ENCODE results near the gene TCF12.
"Not testable (repeated sequence)": the region's sequence is repeated elsewhere in the genome, so short reads cannot be mapped to it uniquely, and the experiment has no call there.

The TCF12 gene

DNA sequence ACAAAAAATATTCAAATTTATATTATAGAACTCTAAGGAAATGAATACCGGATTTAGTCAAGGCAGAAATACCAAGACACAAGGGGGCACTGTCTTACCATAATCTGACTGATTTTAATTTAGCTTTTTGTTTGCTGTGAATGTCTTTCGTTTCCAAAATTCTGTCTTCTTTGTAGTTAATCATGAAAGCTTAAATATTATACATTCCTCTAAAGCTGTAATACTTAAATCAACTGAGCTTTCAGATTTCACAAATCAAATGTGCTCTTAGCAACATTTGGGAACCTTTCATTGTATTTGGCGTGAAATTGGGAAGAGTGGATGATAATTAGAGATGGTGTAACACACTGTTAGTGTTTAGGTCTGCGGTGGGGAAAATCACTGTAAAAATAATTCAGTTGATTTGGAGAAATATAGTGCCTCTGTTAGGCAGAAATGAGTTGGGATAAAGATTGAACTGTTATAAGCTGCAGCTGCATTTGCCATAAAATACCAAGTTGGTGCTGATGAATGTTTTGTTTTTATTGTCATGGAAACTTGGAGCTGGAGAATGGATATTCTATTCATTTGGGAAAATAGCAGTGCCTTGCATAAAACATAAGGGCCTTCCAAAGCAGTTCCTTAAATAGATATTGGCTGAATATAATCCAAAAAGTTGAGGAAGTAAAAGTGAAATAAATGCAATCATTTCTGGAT lies 228.2 kb downstream of the TCF12 start:
- DNase-seq = no peak

GRCh38 chr15:57147621-57148020 lies 229.2 kb downstream of the TCF12 start:
- DNase-seq = no peak

- no peak for DNase-seq
These were observed 229.8 kb downstream of the TCF12 start for GRCh38 chr15:57148262-57148661.

DNA sequence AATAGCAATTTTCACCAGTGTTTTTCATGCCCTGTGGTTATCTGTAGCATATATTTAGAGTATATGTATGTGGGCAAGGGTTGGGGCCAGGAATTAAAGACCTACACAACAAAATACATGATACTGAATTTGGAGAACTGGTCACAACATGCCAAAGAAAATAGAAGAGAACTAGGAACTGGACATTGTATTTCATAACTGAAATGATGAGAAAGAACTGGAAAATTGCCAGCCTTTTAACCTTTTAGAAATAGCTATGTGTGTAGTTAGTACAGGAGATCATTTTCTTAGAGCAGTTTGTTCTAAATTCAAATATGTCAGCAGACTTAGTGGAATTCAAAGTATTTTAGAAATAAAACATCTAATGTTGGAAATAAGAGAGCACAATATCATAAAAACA lies 230.8 kb downstream of the TCF12 start:
- no peak for DNase-seq

DNA sequence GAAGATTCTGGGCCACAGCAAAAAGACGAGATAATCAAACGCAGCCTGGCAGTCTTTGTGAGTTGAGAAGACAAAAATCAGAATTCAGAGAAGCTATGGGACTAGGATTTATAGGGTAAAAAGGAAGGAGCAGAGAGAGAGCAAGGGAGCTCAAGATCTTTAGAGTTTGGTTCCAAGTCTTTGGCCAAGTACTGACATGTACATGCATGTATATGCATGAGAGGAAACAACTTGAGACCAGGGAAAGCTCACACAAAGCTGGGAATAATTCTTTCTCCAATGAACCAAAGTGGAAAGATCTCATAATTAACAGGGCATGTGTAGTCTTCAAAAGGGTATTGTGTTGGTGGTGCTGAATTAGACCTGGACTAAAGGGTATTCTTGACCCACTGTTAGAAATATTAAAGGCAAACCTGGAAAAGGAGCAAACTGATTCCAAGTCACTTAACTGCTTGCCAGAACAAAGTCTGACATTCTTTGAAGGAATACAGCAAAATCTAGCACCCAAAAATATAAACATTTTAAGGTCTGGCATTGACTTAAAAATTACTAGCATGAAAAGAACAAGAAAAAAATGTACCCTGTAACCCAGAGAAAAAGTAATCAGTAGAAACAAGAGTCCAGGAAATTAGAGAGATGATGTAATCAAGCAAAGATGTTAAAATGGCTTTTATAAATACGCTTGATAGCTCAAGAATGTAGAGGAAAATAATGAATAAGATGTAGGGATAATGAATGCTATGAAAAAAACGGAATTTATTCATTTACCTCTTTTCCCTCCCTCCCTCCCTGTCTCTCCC lies 231.8 kb downstream of the TCF12 start:
- DNase-seq = no peak

DNA sequence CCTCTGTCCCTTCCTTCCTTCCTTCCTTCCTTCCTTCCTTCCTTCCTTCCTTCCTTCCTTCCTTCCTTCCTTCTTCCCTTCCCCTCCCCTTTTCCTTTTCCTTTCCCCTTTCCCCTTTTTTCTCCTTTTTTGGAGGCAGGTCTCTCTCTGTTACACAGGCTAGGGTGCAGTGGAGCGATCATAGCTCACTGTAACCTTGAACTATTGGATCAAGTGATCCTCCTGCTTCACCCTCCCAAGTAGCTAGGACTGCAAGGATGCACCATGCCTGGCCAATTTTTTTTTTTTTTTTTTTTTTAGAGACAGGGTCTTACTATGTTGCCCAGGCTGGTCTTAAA lies 232.4 kb downstream of the TCF12 start:
- not testable (repeated sequence) for DNase-seq

DNA sequence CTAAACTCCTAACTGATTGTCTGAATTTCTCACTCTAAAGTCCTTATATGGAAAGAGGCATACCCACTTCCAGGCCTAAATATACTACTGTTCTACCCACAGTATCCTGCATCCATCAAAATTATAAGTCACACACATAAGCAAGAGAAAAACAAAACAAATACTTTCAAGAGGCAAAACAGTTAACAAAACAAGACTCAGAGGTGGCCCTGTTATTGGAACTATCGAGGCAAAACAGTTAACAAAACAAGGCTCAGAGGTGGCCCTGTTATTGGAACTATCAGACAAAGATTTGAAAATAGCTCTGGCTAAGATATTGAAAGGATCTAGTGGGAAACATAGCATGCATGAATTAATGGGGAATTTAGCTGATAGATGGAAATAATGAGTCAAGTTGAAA lies 233.7 kb downstream of the TCF12 start:
- no peak for DNase-seq

DNA sequence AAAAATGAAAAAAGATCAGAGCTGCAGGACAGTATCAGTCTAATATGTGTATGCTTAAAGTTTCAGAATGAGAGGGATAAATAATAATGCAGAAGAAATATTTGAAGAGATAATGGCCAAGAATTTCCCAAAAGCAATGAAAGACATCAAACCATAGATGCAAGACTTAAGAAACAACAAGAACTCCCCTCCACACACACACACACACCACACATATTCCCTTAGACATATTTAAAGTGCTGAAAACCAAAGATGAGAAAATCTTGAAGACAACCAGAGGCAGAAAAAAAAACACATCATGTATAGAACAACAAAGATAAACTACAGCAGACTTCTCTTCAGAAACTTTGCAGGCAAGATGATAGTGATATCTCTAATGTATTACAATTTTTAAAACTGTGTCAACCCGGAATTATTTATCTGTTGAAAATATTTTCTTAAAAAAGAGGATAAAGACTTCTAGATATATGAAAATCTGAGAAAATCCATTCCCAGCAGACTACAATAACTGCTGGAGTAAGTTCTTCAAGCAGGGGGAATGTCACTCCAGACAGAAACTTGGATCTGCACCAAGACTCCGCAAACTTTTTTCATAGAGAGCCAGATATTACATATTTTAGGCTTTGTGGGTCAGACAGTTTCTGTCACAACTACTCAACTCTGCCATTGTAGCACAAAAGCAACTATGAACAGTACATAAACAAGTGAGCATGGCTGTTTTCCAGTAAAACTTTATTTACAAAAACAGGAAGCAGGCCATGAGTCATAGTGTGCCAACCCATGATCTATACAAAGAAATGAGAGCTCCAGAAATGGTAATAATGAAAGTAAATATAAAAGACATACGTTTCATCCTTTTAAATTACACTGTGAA lies 234.5 kb downstream of the TCF12 start:
- no peak for DNase-seq

GRCh38 chr15:57156210-57156884 lies 237.9 kb downstream of the TCF12 start:
- no peak for DNase-seq

GRCh38 chr15:57158589-57158988 lies 240.1 kb downstream of the TCF12 start:
- no peak for DNase-seq

DNA sequence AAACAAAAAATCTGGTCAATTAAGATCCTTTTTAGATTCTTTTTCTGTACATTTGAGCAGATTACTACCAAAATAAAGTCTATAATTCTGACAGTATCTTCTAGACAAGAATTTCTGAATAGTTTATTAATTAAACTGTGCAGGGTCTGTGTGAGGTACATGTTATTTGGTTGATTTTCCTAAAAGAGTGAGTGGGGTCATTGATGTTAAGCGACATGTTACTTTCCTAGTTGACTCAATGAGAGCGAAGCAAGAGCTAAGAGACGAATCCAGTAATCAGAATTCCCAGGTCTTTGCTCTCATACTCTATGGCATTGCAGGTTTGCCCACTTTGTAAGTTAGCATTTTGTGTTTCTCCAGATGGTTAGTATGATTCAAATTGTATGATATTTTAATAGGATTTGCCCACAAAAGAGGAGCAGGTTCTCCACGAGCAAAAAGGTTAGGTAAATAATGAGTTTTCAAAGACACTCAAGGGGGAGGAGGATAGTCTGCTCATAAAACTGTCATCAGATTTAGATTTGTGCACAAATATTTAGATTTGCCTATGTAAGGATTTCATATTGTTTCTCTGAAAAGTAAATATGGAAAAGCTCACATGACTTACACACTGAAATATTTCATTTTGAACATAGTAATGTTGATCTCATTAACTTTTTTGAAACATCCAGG lies 240.7 kb downstream of the TCF12 start:
- DNase-seq = no peak

DNA sequence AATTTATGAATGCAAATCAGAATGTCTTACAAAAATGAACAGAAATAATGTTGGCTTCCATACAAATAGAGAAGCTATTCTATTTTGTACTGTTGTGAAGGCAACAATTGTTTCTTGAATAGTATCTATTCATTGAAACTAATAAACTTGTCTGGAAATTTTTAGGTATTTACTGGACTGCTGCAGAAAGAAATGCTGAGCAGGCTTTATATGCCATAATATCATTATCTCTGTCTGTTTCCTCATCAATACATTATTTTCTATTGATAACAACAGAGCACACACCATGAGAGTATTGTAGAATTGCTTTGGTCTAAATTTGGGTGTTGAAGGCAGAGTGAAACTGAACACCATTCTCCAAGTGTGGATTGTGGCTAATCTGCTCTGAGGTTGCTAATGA lies 241.3 kb downstream of the TCF12 start:
- DNase-seq = no peak

GRCh38 chr15:57160823-57161560 lies 242.5 kb downstream of the TCF12 start:
- no peak for DNase-seq

DNA sequence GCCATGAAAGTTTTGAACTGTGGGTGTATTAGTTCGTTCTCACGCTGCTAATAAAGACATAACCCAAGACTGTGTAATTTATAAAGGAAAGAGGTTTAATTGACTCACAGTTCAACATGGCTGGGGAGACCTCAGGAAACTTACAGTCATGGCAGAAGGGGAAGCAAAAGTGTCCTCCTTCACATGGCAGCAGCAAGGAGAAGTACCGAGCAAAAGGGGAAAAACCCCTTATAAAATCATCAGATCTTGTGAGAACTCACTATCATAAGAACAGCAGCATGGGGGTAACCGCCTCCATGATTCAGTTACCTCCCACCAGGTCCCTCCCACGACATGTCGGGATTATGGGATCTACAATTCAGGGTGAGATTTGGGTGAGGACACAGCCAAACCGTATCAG lies 245.8 kb downstream of the TCF12 start:
- not testable (repeated sequence) for DNase-seq

GRCh38 chr15:57165992-57166391 lies 247.5 kb downstream of the TCF12 start:
- DNase-seq = no peak

DNA sequence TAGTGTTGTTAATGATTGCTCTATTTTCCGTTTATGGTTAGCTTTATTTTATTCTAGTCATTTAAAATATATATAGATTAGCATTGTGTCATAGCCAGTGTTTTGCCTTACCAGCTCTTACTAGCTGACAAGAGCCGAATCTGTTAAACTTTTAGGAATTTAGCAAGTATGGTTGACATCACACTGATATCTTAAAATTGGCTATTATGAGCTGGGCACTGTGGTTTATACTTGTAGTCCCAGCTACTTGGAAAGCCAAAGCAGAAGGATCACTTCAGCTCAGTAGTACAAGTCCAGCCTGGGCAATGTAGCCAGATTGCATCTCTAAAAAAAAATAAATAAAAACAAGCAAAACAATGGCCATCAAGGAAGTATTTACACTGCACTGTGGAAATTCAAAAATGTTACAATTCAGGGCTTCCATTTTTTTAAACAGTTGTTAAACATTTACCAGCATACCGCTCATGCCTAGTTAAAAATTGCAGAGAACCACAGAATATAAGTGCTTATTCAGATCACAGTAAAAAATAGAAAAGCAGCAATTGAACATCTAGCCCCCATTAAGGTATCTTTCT lies 249.5 kb downstream of the TCF12 start:
- no peak for DNase-seq

DNA sequence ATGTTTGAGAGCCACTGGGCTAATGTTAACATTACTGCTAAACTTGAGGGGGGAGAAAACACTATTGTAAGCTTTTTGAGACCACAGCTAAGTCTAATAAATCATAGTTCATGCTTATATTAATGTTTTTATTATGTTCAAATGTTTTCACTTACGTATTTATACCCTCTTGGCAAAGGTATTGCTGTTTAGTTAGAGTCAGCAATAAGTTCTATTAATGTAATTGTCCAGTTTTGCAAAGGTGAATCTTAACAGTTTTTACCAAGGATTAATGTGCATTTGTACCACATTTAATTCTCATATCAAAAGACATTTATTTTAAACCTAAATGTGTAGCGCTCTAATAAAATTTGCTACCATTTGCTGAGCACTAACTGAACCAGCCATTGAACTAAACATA lies 251.2 kb downstream of the TCF12 start:
- no peak for DNase-seq

GRCh38 chr15:57171426-57171825 lies 253.0 kb downstream of the TCF12 start:
- no peak for DNase-seq

DNA sequence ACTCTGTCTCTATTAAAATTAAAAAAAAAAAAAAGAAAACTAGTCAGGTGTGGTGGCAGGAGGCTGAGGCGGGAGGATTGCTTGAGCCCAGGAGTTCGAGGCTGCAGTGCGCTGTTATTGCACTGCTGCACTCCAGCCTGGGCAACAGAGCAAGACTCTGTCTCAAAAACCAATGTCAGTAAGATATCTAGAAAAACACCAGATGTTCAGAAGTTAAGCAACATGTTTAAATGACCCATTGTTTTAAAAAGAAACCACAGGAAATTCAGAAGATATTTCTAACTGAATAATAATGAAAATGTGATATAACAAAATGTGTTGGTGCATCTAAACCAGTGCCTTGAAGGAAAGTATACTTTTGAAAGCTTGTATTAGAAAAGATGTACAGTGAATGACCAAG lies 254.5 kb downstream of the TCF12 start:
- DNase-seq = no peak

DNA sequence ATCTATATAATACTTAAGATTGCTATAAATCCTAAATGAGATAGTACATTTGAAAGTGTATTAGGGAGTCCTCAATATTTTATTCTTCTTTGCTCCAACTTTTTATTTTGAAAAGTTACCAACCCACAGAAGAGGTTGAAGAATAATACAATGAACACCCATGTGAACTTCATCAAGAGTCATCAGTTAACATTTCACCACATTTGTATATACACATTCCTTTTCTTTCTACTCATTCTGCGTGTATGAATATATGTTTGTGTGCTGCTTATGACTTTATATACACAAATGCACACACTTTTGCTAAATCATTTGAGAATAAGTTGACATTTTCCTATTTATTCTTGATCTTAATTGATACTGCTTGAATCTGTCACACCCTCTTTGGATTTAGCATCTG lies 264.6 kb downstream of the TCF12 start:
- no peak for DNase-seq

- no peak for DNase-seq
These were observed 265.3 kb downstream of the TCF12 start for GRCh38 chr15:57183614-57184344.

Measured in stimulated activated CD4-positive, alpha-beta T cell treated with anti-CD3 and anti-CD28 coated beads, Interleukin-2, amount 100 ng/mL, for 24 hours (primary cell).